ENCODE data around the gene PWWP2B. TPM values are rescaled to one million over a fixed set of nuclear protein-coding genes. Genes with fewer than 3 reads are reported as not detected.
"Not testable (repeated sequence)": the region's sequence is repeated elsewhere in the genome, so short reads cannot be mapped to it uniquely, and the experiment has no call there.

Gene PWWP2B
- total RNA-seq, 8 experiments from 2014 or later: 4.6 to 12.7 (median 8.9) TPM

DNA sequence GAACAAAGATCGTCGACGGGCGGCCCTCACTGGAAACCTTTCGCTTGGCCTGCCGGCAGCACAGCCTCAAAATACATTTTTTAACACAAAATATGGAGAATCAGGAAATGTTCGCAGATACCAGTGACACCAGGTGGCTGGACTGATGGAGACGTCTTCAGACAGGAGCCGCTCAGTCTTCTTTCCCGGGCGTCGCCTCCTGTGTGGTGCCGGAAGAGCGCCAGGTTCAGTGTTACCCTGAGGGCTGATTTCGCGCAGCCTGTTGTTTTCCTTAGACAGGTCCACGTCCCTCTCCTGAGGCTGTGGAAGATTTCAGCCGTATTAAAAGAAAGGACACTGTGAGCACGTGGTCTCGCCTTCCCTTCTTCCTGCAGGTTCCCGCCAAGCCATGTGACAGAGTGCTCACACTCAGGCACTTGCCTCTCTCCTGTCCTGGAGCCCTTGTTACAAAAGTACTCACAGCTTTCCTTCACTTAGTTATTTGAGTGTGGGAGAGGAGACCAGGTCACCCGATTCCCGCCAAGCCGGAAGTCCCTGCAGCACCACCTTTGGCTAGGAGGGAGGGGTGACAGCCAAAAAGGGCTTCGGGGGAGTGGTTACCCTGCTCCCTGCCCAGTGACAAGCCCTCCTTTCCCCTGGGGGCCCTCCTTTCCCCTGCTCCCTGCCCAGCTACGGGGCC, 21.7 kb upstream of the PWWP2B start:
- peak in 5 of 8 experiments; percentile 23 to 49 (median 45) for ATAC-seq (replicated peaks in 6 of 8)
- Histone ChIP-seq H3K4me3 (no peak overlapping the region), H3K27ac (no peak overlapping the region), H3K4me1 (replicated peaks in 1 of 2) (peaks cover 0 to 6% of the 10 kb centered on the region in 2 donors)
- 70 to 100% (median 86%) methylated on average over 1 to 13 of the region's 26 CpGs; no CpG with 5 or more reads in 2 of the 10 experiments for WGBS, 10 experiments
- in situ Hi-C loops (cut with MboI; ENCODE audit: low pct_unique_long_range_greater_than_20kb in 2 of 9, low sequenced_read_pairs in 9 of 9, unreplicated experiment in 9 of 9): loop anchor here in 1 of 9 experiments (25.0 kb wide), 1 partner anchor 262 kb away; no protein-coding TSS in a partner anchor

DNA sequence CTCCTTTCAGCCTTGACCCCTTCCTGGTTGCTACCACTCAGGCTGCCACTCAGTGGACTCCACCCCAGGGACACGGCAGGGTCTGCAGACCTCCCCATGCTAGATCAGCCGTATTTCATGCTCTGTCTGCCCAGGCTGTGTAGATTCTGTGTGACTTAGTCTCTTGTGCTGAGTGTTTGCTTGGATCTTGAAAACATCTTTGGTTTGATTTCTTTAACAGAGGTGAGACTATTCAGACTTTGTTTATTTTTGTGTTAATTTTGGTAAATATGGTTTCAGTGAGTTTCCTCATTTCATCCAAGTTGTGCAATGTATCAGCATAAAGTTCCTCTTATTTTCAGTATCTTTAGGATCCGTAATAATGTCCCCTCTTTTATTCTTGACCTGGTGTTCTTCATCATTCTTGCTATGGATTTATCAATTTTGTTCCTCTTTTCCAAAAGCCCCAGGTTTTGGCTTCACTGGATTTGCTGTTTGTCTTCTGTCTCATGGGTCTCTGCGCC, 21.2 kb upstream of the PWWP2B start:
- in situ Hi-C loops (cut with MboI; ENCODE audit: low pct_unique_long_range_greater_than_20kb in 2 of 9, low sequenced_read_pairs in 9 of 9, unreplicated experiment in 9 of 9): loop anchor here in 1 of 9 experiments (25.0 kb wide), 1 partner anchor 261 kb away; no protein-coding TSS in a partner anchor
- WGBS, 10 experiments: 71 to 100% (median 100%) methylated on average over 1 to 3 of the region's 4 CpGs; no CpG with 5 or more reads in 1 of the 10 experiments

DNA sequence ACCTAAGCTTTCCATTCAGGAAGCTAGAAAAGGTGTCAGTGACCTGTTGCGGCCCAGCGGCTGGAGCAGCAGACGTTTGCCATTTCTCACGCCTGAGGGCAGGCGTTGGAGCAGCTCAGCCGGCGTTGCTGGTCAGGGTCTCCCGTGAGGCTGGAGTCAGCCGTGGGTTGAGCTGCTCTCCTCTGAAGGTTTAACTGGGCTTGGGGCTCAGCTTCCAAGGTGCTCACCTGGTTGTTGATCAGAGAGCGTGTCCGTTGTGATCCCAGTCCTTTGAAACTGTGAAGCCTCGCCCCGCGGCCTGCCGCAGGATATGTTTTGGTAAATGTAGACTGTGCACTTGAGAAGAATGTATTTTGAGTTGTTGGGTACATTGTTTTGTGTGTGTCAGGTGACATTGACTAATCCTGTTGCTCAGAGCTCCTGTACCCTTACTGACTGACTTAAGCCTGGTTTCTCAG, 20.6 kb upstream of the PWWP2B start:
- in situ Hi-C loops (cut with MboI; ENCODE audit: low pct_unique_long_range_greater_than_20kb in 2 of 9, low sequenced_read_pairs in 9 of 9, unreplicated experiment in 9 of 9): loop anchor here in 1 of 9 experiments (25.0 kb wide), 1 partner anchor 261 kb away; no protein-coding TSS in a partner anchor
- peaks cover 0 to 6% of the 10 kb centered on the region in 2 donors for H3K4me1 ChIP-seq (replicated peaks in 1 of 2)
- no peak overlapping the region for H3K27ac ChIP-seq
- 77 to 100% (median 89%) methylated on average over 1 to 9 of the region's 15 CpGs; no CpG with 5 or more reads in 3 of the 10 experiments for WGBS, 10 experiments
- ATAC-seq (replicated peaks in 6 of 8): no peak
- no peak overlapping the region for H3K4me3 ChIP-seq

More for the DNA sequence above, 21.2 kb upstream of the PWWP2B start:
- Histone ChIP-seq H3K27ac (no peak overlapping the region), H3K4me3 (no peak overlapping the region), H3K4me1 (replicated peaks in 1 of 2) (peaks cover 0 to 6% of the 10 kb centered on the region in 2 donors)
- peak in 2 of 8 experiments; percentile 13 to 39 for ATAC-seq (replicated peaks in 6 of 8)

DNA sequence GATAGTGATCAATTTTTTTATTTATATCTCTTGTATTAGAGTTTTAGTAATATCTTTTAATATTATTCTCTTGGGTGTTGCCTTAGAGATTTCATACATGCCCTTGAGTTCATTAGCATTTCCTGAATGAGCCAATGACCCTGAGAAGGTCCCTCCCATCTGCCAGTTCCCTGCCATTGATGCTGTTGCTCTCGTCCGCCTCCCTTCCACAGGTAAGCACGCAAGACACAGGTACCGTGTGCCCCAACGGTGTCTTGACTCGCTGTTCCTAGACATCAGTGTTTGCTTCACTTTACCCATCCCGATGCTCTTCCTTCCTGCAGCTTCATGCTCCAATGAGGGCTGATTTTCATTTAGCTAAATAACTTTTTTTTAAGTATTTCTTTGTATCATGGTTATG, 19.7 kb upstream of the PWWP2B start:
- 70 to 100% (median 95%) methylated on average over 1 to 7 of the region's 7 CpGs for WGBS, 10 experiments
- Histone ChIP-seq H3K4me3 (no peak overlapping the region), H3K4me1 (replicated peaks in 1 of 2) (peaks cover 0 to 6% of the 10 kb centered on the region in 2 donors), H3K27ac (no peak overlapping the region)
- no peak for ATAC-seq (replicated peaks in 6 of 8)
- in situ Hi-C loops (cut with MboI; ENCODE audit: low pct_unique_long_range_greater_than_20kb in 2 of 9, low sequenced_read_pairs in 9 of 9, unreplicated experiment in 9 of 9): loop anchor here in 1 of 9 experiments (25.0 kb wide), 1 partner anchor 260 kb away; no protein-coding TSS in a partner anchor

DNA sequence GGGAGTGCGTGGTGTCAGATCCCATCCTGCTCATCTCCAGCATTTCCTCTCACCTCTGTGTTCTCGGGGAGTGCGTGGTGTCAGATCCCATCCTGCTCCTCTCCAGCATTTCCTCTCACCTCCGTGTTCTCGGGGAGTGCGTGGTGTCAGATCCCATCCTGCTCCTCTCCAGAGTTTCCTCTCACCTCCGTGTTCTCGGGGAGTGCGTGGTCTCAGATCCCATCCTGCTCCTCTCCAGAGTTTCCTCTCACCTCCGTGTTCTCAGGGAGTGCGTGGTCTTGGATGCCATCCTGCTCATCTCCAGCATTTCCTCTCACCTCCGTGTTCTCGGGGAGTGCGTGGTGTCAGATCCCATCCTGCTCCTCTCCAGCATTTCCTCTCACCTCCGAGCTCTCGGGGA, 18.0 kb upstream of the PWWP2B start:
- in situ Hi-C loops (cut with MboI; ENCODE audit: low pct_unique_long_range_greater_than_20kb in 2 of 9, low sequenced_read_pairs in 9 of 9, unreplicated experiment in 9 of 9): loop anchor here in 1 of 9 experiments (25.0 kb wide), 1 partner anchor 258 kb away; no protein-coding TSS in a partner anchor
- not testable (repeated sequence) for ATAC-seq (replicated peaks in 6 of 8)
- WGBS, 10 experiments: 74 to 100% (median 85%) methylated on average over 2 to 11 of the region's 16 CpGs; no CpG with 5 or more reads in 1 of the 10 experiments

DNA sequence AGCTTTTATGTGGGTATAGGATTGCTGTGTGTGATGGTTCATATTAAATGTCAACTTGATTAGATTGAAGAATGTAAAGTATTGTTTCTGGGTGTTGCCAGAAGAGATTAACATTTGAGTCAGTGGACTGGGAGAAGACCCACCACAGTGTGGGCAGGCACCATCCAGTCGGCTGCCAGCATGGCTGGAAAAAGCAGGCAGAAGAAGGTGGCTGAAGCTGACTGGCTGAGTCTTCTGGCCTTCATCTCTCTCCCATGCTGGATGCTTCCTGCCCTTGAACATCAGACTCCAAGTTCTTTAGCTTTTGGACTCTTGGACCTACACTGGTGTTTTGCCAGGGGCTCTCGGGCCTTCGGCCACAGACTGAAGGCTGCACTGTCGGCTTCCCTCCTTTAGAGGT, 16.0 kb upstream of the PWWP2B start:
- H3K4me3 ChIP-seq; H3K27ac ChIP-seq; ATAC-seq (replicated peaks in 6 of 8); H3K4me1 ChIP-seq (replicated peaks in 1 of 2): not testable (repeated sequence)
- 50 to 100% (median 83%) methylated on average over 1 to 4 of the region's 4 CpGs; no CpG with 5 or more reads in 6 of the 10 experiments for WGBS, 10 experiments
- in situ Hi-C loops (cut with MboI; ENCODE audit: low pct_unique_long_range_greater_than_20kb in 2 of 9, low sequenced_read_pairs in 9 of 9, unreplicated experiment in 9 of 9): loop anchor here in 2 of 9 experiments (10.0 to 25.0 kb wide), 2 partner anchors 74 to 256 kb away; no protein-coding TSS in a partner anchor

More for the DNA sequence above, 18.0 kb upstream of the PWWP2B start:
- H3K27ac ChIP-seq; H3K4me1 ChIP-seq (replicated peaks in 1 of 2); H3K4me3 ChIP-seq: not testable (repeated sequence)

DNA sequence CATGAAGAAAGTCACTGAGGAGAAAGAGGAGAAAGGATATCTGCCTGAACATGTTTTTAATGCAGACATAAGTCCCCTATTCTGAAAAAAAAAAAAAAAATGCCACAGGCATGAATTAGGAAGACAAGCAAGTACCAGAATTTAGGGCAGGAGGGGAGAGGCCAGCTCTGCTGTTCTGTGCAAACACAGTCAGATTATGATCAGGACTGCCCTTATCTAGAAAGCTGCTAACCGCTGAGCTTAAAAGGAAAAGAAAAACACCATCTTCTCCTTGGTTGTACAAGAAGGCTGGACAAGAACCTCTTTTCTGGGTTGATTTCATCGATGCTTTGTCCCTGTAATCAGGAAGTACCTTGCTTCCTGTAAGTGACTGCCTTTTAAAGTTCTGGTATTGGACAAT, 15.3 kb upstream of the PWWP2B start:
- in situ Hi-C loops (cut with MboI; ENCODE audit: low pct_unique_long_range_greater_than_20kb in 2 of 9, low sequenced_read_pairs in 9 of 9, unreplicated experiment in 9 of 9): loop anchor here in 2 of 9 experiments (10.0 to 25.0 kb wide), 2 partner anchors 73 to 256 kb away; no protein-coding TSS in a partner anchor
- WGBS, 10 experiments: 50 to 100% (median 83%) methylated on average over 1 to 2 of the region's 2 CpGs; no CpG with 5 or more reads in 2 of the 10 experiments
- H3K4me3 ChIP-seq: no peak overlapping the region
- ATAC-seq (replicated peaks in 6 of 8): no peak
- peaks cover 0 to 3% of the 10 kb centered on the region in 2 donors for H3K4me1 ChIP-seq (replicated peaks in 1 of 2)
- no peak overlapping the region for H3K27ac ChIP-seq

DNA sequence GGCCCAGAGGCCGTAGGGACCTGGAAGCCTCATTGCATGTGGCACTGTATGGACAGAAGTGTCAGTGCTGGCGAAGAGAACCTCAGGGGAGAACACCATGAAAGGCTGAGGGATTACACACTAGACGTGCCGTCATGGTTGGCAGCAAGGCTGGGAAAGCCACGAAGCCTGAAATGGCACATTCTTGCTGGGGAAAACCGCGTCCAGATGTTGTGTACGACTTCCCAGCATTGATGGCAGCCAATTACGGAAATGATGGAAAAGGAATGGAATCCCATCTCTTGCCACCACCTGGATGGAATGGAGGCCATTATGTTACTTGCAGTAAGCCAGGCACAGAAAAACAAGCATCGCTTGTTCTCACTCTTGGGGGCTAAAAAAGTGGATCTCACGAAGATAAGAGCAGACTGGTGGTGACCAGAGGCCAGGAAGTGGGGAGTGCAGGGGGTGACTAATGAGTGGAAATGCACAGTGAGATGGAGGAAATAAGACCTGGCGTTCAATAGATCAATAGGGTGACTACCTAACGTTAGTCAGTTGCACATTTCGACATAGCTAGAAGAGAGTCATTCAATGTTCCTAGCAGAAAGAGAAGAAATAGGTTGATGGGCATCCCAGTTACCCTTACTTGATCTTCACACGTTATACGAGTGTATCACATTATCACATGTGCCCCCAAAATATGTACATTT, 14.6 kb upstream of the PWWP2B start:
- Histone ChIP-seq H3K4me3 (no peak overlapping the region), H3K27ac (no peak overlapping the region), H3K4me1 (replicated peaks in 1 of 2) (peaks cover 0 to 3% of the 10 kb centered on the region in 2 donors)
- ATAC-seq (replicated peaks in 6 of 8): peak in 1 of 8 experiments; percentile 26
- in situ Hi-C loops (cut with MboI; ENCODE audit: low pct_unique_long_range_greater_than_20kb in 2 of 9, low sequenced_read_pairs in 9 of 9, unreplicated experiment in 9 of 9): loop anchor here in 2 of 9 experiments (10.0 to 25.0 kb wide), 2 partner anchors 72 to 255 kb away; no protein-coding TSS in a partner anchor
- 22 to 92% (median 90%) methylated on average over 2 to 15 of the region's 16 CpGs for WGBS, 10 experiments

DNA sequence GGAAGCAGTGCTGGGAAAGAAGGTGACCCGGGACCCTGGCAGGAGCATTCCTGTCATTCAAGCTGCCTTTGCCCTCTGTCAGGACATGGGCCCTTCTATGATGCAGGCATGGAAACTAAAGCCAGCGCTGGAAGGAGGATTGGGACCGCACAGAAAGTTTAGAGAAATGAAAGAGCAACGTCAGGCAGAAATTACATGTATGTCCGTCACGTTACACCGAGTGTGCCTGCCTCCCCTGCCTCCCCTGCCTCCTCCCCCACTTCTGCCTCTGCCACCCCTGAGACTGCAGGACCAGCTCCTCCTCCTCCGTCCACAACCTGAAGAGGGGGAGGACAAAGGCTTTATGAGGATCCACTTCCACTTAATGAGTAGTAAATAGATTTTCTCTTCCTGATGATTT, 13.9 kb upstream of the PWWP2B start:
- 89 to 100% (median 99%) methylated on average over 1 to 5 of the region's 8 CpGs; no CpG with 5 or more reads in 4 of the 10 experiments for WGBS, 10 experiments
- Histone ChIP-seq H3K4me1 (replicated peaks in 1 of 2) (peaks cover 4 to 8% of the 10 kb centered on the region in 2 donors), H3K27ac (no peak overlapping the region), H3K4me3 (no peak overlapping the region)
- ATAC-seq (replicated peaks in 6 of 8): no peak
- in situ Hi-C loops (cut with MboI; ENCODE audit: low pct_unique_long_range_greater_than_20kb in 2 of 9, low sequenced_read_pairs in 9 of 9, unreplicated experiment in 9 of 9): loop anchor here in 2 of 9 experiments (10.0 to 25.0 kb wide), 2 partner anchors 72 to 254 kb away; no protein-coding TSS in a partner anchor

DNA sequence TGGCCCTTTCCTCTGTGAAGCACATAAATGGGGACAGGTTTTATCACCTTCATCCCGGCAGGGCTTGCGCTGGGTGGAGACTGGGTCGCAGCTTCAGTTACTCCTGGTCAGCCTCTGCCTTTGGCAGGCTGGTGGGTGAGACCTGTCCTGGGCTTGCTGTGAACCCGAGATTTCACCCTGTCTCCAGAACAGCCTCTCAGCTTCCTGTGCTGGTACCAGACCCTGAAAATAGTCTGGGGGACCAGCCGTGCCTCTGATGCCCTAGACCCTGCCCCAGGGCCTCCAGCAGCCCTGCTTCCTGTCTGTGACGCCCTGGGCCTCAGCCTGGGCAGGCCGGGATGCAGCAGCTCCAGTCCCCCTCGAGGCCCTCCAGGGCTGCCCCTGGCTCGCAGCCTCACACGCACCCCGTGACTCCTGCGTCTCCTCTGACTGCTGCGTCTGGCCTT, 13.2 kb upstream of the PWWP2B start:
- Histone ChIP-seq H3K4me3 (no peak overlapping the region), H3K27ac (no peak overlapping the region), H3K4me1 (replicated peaks in 1 of 2) (peaks cover 4 to 8% of the 10 kb centered on the region in 2 donors)
- in situ Hi-C loops (cut with MboI; ENCODE audit: low pct_unique_long_range_greater_than_20kb in 2 of 9, low sequenced_read_pairs in 9 of 9, unreplicated experiment in 9 of 9): loop anchor here in 2 of 9 experiments (10.0 to 25.0 kb wide), 2 partner anchors 71 to 254 kb away; no protein-coding TSS in a partner anchor
- 63 to 100% (median 78%) methylated on average over 2 to 7 of the region's 13 CpGs; no CpG with 5 or more reads in 5 of the 10 experiments for WGBS, 10 experiments
- ATAC-seq (replicated peaks in 6 of 8): no peak

DNA sequence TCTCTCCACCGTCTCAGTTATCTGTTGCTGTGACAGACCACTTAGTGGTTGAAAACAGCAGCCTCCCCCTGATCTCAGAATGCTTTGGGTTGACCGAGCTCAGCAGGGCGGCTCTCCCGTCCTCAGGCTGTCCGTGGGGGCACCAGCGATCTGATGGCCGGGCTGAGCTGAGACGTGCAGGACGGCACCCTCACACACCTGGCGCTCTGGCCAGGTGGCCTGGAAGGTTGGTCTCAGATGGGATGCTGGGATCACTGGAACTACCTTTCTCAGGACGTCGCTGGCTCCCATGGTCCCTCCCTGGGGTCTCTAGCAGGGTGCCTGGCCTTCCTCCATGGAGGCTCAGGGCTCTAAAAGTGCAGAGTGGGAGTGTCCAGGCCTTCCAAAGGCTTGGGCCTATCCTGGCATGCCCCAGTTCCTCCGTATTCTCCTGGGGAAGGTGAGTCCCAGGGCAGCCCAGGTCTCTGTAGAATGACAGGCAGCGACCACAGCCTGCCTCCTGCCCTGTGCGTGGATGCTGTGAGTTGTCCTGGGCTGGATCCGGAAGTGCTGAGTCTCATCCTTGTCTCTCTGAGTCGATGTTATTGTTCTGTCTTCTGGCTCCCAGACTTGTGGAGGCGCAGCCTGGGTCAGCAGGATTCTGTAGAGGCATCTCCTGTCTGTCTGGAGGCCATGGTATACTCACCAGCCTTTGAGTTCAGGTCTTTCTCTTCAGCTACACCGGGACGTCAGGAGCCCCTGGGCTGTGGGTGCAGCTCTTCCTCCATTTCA, 12.2 kb upstream of the PWWP2B start:
- no peak overlapping the region for H3K4me3 ChIP-seq
- in situ Hi-C loops (cut with MboI; ENCODE audit: low pct_unique_long_range_greater_than_20kb in 2 of 9, low sequenced_read_pairs in 9 of 9, unreplicated experiment in 9 of 9): loop anchor here in 2 of 9 experiments (10.0 to 25.0 kb wide), 2 partner anchors 70 to 252 kb away; no protein-coding TSS in a partner anchor
- ATAC-seq (replicated peaks in 6 of 8): no peak

DNA sequence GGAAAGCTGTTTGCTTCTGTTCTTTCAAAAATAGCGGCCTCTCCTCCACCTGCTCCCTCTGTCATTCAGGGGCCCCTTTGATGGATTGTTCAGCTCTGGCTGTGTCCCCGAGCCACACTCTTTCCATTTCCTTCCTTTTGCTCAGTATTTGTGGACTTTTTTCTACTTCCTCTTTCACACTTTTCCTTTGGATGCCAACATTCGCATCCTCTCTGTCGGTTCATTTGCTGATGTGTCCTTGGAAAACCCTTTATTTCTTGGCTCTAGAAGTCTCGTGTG, 11.7 kb upstream of the PWWP2B start:
- Histone ChIP-seq H3K27ac (no peak overlapping the region), H3K4me3 (no peak overlapping the region), H3K4me1 (replicated peaks in 1 of 2) (peaks cover 12 to 20% of the 10 kb centered on the region in 2 donors)
- no peak for ATAC-seq (replicated peaks in 6 of 8)
- in situ Hi-C loops (cut with MboI; ENCODE audit: low pct_unique_long_range_greater_than_20kb in 2 of 9, low sequenced_read_pairs in 9 of 9, unreplicated experiment in 9 of 9): loop anchor here in 2 of 9 experiments (10.0 to 25.0 kb wide), 2 partner anchors 69 to 252 kb away; no protein-coding TSS in a partner anchor
- WGBS, 10 experiments: 37 to 82% (median 73%) methylated on average over 2 to 5 of the region's 5 CpGs; no CpG with 5 or more reads in 2 of the 10 experiments

More for the DNA sequence above, 12.2 kb upstream of the PWWP2B start:
- WGBS, 10 experiments: 67 to 97% (median 81%) methylated on average over 1 to 9 of the region's 20 CpGs; no CpG with 5 or more reads in 2 of the 10 experiments
- Histone ChIP-seq H3K4me1 (replicated peaks in 1 of 2) (peaks cover 12 to 19% of the 10 kb centered on the region in 2 donors), H3K27ac (no peak overlapping the region)
